Adrenal gland (tissue), 5 donors: ENCODE measurements around the gene NLRP9.

Experiments used
- POLR2A ChIP-seq, 2 donors: fragments of 450-650 bp; IDR thresholded peaks; one replicate each; pipeline ENCODE4 v1.6.1; 2017; ENCODE audit warnings: antibody characterized with exemption in 2 of 2, mild to moderate bottlenecking in 2 of 2, moderate library complexity in 1 of 2
- TF ChIP-seq, protein P1 (sequence below), 6 experiments: fragments of 450-650 bp in 4 of 6; fragments of 200-600 bp in 2 of 6; sonication (generic) in 1 of 6; IDR thresholded peaks; 1 replicate in 5 of 6; 2 replicates in 1 of 6; pipeline versions ENCODE4 v1.5.1 to v1.8.0; 2016 to 2021; ENCODE audit warnings: antibody characterized with exemption in 6 of 6, mild to moderate bottlenecking in 2 of 6, moderate library complexity in 1 of 6
- donor health status: DM: no; HTN: no; CAD: no.

DNA sequence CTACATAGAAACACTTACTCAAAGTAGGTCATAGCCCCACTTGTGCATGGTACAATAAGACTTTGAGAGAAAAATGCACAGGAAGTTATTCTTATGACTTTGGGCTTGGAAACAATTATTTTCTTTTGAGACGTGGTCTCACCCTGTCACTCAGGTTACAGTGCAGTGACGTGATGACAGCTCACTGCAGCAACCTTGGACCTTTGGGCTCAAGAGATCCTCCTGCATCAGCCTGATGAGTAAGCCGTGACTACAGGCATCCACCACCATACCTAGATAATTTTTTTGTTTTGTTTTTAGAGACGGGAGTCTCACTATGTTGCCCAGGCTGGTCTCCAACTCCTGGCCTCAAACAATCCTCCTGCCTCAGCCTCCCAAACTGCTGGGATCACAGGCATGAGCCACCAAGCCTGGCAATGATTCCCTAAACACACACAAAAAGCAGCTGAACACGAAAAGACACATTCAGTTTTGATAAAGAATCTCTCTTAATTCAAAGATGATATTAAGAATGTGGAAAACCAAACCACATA lies 17.9 kb downstream of the NLRP9 start:
- TF ChIP-seq, protein P1, sequence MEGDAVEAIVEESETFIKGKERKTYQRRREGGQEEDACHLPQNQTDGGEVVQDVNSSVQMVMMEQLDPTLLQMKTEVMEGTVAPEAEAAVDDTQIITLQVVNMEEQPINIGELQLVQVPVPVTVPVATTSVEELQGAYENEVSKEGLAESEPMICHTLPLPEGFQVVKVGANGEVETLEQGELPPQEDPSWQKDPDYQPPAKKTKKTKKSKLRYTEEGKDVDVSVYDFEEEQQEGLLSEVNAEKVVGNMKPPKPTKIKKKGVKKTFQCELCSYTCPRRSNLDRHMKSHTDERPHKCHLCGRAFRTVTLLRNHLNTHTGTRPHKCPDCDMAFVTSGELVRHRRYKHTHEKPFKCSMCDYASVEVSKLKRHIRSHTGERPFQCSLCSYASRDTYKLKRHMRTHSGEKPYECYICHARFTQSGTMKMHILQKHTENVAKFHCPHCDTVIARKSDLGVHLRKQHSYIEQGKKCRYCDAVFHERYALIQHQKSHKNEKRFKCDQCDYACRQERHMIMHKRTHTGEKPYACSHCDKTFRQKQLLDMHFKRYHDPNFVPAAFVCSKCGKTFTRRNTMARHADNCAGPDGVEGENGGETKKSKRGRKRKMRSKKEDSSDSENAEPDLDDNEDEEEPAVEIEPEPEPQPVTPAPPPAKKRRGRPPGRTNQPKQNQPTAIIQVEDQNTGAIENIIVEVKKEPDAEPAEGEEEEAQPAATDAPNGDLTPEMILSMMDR (IDR thresholded peaks at IDR 0.05), result no peak
- no peak for TF ChIP-seq POLR2A (IDR thresholded peaks at IDR 0.05)
